GM12878 (cell line): ENCODE results near the gene RGS6.

Source experiments
- CBFB ChIP-seq: IDR thresholded peaks from 2 replicates; pipeline ENCODE4 v1.6.1; 2016; ENCODE audit warnings: antibody characterized with exemption, low read depth
- CHD2 ChIP-seq: IDR thresholded peaks from 2 replicates; pipeline ENCODE4 v1.6.1; 2011; ENCODE audit warnings: low read depth, low read length, improper control_type of control experiment, borderline replicate concordance
- CTCF ChIP-seq, 3 experiments: IDR thresholded peaks in 2 of 3; conservative IDR thresholded peaks in 1 of 3; 2 replicates each; pipeline ENCODE4 v1.5.1; 2011; ENCODE audit warnings: low read depth in 3 of 3, low read length in 3 of 3, mild to moderate bottlenecking in 3 of 3, control low read depth in 2 of 3, moderate library complexity in 2 of 3, inconsistent platforms in 1 of 3, mixed read lengths in 1 of 3; ENCODE audit not compliant: control insufficient read depth in 2 of 3, insufficient read depth in 1 of 3; ENCODE audit errors: extremely low read depth in 1 of 3
- EP300 ChIP-seq, 2 experiments: fragments of 150-350 bp in 1 of 2; IDR thresholded peaks; 2 replicates each; pipeline ENCODE4 v1.6.1; 2011 to 2012; ENCODE audit warnings: low read depth in 2 of 2, low read length in 2 of 2, borderline replicate concordance in 1 of 2, improper control_type of control experiment in 1 of 2, inconsistent platforms in 1 of 2; ENCODE audit not compliant: control insufficient read depth in 1 of 2
- FOS ChIP-seq: IDR thresholded peaks from 3 replicates; pipeline ENCODE4 v1.6.1; 2011; ENCODE audit warnings: borderline replicate concordance; ENCODE audit not compliant: insufficient read length; ENCODE audit errors: extremely low read depth
- FOXK2 ChIP-seq: fragments of 450-650 bp; IDR thresholded peaks from 2 replicates; pipeline ENCODE4 v1.6.1; 2017; ENCODE audit warnings: mild to moderate bottlenecking, moderate library complexity
- HDGF ChIP-seq: fragments of 450-650 bp; IDR thresholded peaks from 2 replicates; pipeline ENCODE4 v1.6.1; 2016; ENCODE audit warnings: antibody characterized with exemption
- IKZF1 ChIP-seq: fragments of 450-650 bp; conservative IDR thresholded peaks from 2 replicates; pipeline ENCODE4 v1.6.1; 2017; ENCODE audit warnings: antibody characterized with exemption, mild to moderate bottlenecking
- POLR2A ChIP-seq: IDR thresholded peaks from 2 replicates; pipeline ENCODE4 v1.6.1; 2011; ENCODE audit warnings: low read depth, mild to moderate bottlenecking, low read length
- RBBP5 ChIP-seq: fragments of 200-600 bp; sonication (generic); conservative IDR thresholded peaks from 2 replicates; pipeline ENCODE4 v1.6.1; 2016
- TARDBP ChIP-seq: IDR thresholded peaks from 2 replicates; pipeline ENCODE4 v1.6.1; 2016; ENCODE audit warnings: borderline replicate concordance
- ZNF274 ChIP-seq: IDR thresholded peaks from one replicate; pipeline ENCODE4 v1.8.0; 2011; ENCODE audit not compliant: insufficient read length, insufficient read depth
- TF ChIP-seq, protein P1 (sequence below): IDR thresholded peaks from 2 replicates; pipeline ENCODE4 v1.6.1; 2012; ENCODE audit warnings: mild to moderate bottlenecking, low read depth, low read length

- TF ChIP-seq CHD2 (no peak), RBBP5 (no peak), EP300 (IDR thresholded peaks at IDR 0.05; ENCODE audit: borderline replicate concordance in 1 of 2, control insufficient read depth in 1 of 2, low read depth in 2 of 2, low read length in 2 of 2) (no peak), ZNF274 (no peak), POLR2A (no peak), HDGF (no peak), TARDBP (no peak), FOS (no peak), CTCF (IDR thresholded peaks at IDR 0.05 in 2 of 3, conservative IDR thresholded peaks at IDR 0.05 in 1 of 3; ENCODE audit: control insufficient read depth in 2 of 3, extremely low read depth in 1 of 3, insufficient read depth in 1 of 3, low read depth in 3 of 3, low read length in 3 of 3) (no peak), CBFB (no peak), IKZF1 (no peak), FOXK2 (no peak)
- TF ChIP-seq, protein P1, sequence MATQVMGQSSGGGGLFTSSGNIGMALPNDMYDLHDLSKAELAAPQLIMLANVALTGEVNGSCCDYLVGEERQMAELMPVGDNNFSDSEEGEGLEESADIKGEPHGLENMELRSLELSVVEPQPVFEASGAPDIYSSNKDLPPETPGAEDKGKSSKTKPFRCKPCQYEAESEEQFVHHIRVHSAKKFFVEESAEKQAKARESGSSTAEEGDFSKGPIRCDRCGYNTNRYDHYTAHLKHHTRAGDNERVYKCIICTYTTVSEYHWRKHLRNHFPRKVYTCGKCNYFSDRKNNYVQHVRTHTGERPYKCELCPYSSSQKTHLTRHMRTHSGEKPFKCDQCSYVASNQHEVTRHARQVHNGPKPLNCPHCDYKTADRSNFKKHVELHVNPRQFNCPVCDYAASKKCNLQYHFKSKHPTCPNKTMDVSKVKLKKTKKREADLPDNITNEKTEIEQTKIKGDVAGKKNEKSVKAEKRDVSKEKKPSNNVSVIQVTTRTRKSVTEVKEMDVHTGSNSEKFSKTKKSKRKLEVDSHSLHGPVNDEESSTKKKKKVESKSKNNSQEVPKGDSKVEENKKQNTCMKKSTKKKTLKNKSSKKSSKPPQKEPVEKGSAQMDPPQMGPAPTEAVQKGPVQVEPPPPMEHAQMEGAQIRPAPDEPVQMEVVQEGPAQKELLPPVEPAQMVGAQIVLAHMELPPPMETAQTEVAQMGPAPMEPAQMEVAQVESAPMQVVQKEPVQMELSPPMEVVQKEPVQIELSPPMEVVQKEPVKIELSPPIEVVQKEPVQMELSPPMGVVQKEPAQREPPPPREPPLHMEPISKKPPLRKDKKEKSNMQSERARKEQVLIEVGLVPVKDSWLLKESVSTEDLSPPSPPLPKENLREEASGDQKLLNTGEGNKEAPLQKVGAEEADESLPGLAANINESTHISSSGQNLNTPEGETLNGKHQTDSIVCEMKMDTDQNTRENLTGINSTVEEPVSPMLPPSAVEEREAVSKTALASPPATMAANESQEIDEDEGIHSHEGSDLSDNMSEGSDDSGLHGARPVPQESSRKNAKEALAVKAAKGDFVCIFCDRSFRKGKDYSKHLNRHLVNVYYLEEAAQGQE = no peak
Observed at GRCh38 chr14:72471346-72471745, 539.1 kb downstream of the RGS6 start.
